Activated T-helper 2 cell treated with anti-CD3 and anti-CD28 coated beads, Interferon-gamma antibody, Interleukin-2, Interleukin-4, amounts not matched to agents 10 μg/mL and 5 μg/mL and 100 μg/mL, durations not matched to agents 14 hours and 24 hours and 36 hours (primary cell): ENCODE results near the gene PIP5K1B. TPM values are rescaled to one million over a fixed set of nuclear protein-coding genes. Genes with fewer than 3 reads are reported as not detected.

Experiments used
- DNase-seq: peaks from one replicate; pipeline ENCODE4 v3.0.0; 2021; ENCODE audit warnings: low spot score
- H3K27ac Mint-ChIP-seq: one replicate; pipeline ENCODE4 v1.8.0; 2021; ENCODE audit warnings: mixed read lengths
- H3K27me3 Mint-ChIP-seq: one replicate; pipeline ENCODE4 v1.8.0; 2021; ENCODE audit warnings: low read depth, mixed read lengths
- H3K36me3 Mint-ChIP-seq: one replicate; pipeline ENCODE4 v1.8.0; 2021; ENCODE audit warnings: low read depth, mixed read lengths
- H3K4me1 Mint-ChIP-seq: one replicate; pipeline ENCODE4 v1.8.0; 2021; ENCODE audit warnings: low read depth, mixed read lengths
- H3K4me3 Mint-ChIP-seq: one replicate; pipeline ENCODE4 v1.8.0; 2021; ENCODE audit warnings: low read depth, mild to moderate bottlenecking, moderate library complexity, mixed read lengths
- H3K9me3 Mint-ChIP-seq: one replicate; pipeline ENCODE4 v1.8.0; 2021; ENCODE audit warnings: mixed read lengths
- intact Hi-C: fragments of 100-400 bp; cut with micrococcal nuclease; formaldehyde crosslinking; loops from one replicate; pipeline ENCODE4 v1.15.1; 2023
- total RNA-seq: library from RNA; stranded (reverse); gene quantifications from 2 replicates; pipeline ENCODE4 v1.2.3, GENCODE V29; 2022

Gene PIP5K1B
- total RNA-seq, 1 donor from 2014 or later: 76.2 TPM

DNA sequence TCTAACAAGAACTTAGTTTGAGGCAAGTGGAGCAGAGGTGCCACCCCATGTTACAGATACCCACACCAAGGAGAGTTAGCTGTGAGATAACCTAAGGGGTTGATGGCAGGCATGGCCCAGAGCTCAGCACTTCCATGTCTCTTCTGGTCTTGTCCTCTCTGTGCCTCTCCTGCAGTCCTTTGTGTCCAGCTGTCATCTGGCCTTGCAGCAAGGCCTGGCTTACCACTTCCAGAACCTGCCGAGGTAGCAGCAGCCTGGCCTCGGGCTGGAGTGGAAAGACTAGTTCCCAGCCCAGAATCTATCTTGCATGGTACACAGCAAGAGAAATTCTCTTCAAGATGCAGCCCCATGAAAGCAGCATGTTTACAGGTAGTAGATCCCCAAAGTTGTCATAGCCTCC lies 41.5 kb downstream of the PIP5K1B start:
- Mint-ChIP-seq H3K36me3 (peaks cover 44% of the 10 kb centered on the region), H3K9me3 (no peaks in the 10 kb centered on the region), H3K27me3 (no peaks in the 10 kb centered on the region), H3K4me3 (no peak overlapping the region), H3K27ac (no peak overlapping the region), H3K4me1 (peaks cover 33% of the 10 kb centered on the region)
- DNase-seq: no peak
- intact Hi-C loops: no loop called here

DNA sequence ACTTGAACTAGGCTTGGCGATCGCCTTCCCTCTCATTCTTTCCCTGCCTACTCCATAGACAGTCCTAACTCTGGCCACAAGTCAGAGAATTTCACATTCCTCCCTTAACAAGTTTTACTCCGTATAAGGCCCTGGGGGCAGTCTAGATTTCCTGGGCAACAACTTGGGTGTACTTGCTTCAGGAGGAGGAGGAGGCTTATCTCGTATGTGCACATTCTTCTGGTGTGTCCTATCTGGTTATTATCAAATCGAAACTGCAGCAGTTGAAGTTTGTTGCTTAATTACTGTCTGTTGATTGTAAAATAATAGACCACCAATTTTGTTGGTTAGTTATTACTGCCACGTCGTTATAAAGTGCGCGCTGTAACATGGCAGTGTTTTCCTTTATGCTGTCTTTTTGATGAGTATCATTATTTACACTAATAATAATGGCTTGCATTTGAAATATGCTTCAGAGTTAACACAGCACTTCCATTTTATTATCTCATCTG lies 42.0 kb downstream of the PIP5K1B start:
- no peak overlapping the region for H3K27ac Mint-ChIP-seq
- intact Hi-C loops: no loop called here
- peaks cover 44% of the 10 kb centered on the region for H3K36me3 Mint-ChIP-seq
- H3K9me3 Mint-ChIP-seq: no peaks in the 10 kb centered on the region
- no peak for DNase-seq
- no peaks in the 10 kb centered on the region for H3K27me3 Mint-ChIP-seq
- H3K4me1 Mint-ChIP-seq: peaks cover 32% of the 10 kb centered on the region
- H3K4me3 Mint-ChIP-seq: no peak overlapping the region

DNA sequence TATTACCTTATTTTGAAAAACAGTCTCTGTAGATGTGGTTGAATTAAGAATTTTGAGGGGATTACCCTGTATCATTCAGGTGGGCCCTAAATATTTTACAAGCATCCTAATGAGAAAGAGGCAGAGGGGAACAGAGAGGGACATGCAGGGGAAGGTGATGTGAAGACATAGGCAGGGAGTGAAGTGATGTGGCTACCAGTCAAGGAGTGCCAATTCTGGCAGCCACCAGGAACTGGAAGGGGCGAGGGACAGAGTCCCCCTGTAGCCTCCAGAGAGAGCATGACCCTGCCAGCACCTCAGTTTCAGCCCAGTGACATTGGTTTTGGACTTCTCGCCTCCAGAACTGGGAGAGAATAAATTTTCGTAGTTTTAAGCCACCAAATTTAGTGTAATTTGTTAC lies 44.1 kb downstream of the PIP5K1B start:
- no peak for DNase-seq
- H3K9me3 Mint-ChIP-seq: no peaks in the 10 kb centered on the region
- H3K27ac Mint-ChIP-seq: no peak overlapping the region
- intact Hi-C loops: no loop called here
- H3K4me1 Mint-ChIP-seq: peaks cover 18% of the 10 kb centered on the region
- H3K27me3 Mint-ChIP-seq: no peaks in the 10 kb centered on the region
- H3K4me3 Mint-ChIP-seq: no peak overlapping the region
- peaks cover 27% of the 10 kb centered on the region for H3K36me3 Mint-ChIP-seq

DNA sequence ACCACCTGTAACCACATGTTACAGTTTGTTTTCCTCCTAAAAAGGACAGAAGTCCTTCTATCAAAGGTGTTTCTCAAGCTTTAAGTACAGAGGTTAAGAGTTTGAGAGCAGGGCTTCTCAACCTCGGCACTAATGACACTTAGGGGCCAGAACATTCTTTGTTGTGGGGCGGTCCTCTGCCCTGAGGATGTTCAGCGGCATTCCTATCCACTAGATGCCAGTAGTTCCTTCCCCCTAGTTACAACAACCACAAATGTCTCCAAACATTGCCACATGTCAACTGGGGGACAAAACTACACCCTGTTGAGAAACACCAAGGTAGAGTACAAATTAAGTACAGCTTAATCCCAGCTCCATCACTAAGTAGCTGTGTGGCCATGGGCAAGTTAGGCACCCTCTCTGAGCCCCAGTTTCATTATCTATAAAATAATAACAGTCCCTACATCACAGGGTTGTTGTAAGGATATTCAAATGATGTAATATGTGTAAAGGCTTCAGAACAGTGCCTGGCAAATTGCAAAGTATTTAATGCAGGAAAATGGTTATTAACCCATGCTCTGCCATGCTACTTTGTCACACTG lies 44.6 kb downstream of the PIP5K1B start:
- Mint-ChIP-seq H3K27ac (no peak overlapping the region), H3K27me3 (no peaks in the 10 kb centered on the region), H3K4me1 (peaks cover 15% of the 10 kb centered on the region), H3K36me3 (peaks cover 25% of the 10 kb centered on the region), H3K4me3 (no peak overlapping the region), H3K9me3 (no peaks in the 10 kb centered on the region)
- intact Hi-C loops: no loop called here
- DNase-seq: no peak

DNA sequence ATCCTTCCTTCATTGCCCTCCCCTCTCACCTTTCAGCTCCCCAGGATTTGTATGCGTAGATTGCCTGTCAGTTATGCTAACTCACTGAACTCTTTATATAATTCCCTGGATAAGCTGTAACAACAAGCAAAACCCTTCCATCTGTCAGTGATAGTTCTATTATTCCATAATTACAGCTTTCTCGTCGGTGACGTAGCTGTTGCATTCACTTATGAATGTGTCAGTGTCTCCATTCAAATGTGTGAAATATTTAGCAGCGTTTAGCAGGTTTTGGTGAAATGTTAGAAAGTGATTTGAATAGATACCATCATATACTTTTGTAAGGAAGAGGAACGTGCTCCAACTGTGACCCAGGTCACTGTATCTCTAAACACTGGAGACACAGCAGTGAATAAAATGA lies 45.2 kb downstream of the PIP5K1B start:
- intact Hi-C loops: no loop called here
- H3K9me3 Mint-ChIP-seq: no peaks in the 10 kb centered on the region
- H3K4me1 Mint-ChIP-seq: peaks cover 17% of the 10 kb centered on the region
- H3K36me3 Mint-ChIP-seq: peaks cover 27% of the 10 kb centered on the region
- H3K27me3 Mint-ChIP-seq: no peaks in the 10 kb centered on the region
- no peak overlapping the region for H3K4me3 Mint-ChIP-seq
- no peak for DNase-seq
- H3K27ac Mint-ChIP-seq: no peak overlapping the region

DNA sequence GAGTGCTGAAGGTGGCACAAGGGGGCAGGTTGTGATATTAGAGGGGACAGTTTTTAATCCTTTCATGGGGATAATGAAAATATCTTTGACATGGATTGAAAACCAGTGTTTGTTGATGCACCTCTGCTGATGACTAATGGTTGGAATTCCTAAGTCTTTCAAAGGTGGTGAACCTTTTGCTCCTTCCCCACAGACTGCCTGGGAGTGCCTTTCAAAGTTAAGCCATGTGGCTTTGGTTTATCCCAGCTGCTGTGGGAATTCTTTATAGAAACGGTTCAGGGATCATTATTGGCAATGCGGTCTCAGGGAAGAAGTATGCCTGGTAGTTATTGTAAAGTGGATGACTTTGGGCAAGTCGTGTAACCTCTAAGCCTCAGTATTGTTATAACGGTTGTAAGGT lies 45.7 kb downstream of the PIP5K1B start:
- Mint-ChIP-seq H3K9me3 (no peaks in the 10 kb centered on the region), H3K27me3 (no peaks in the 10 kb centered on the region), H3K36me3 (peaks cover 21% of the 10 kb centered on the region), H3K27ac (no peak overlapping the region), H3K4me3 (no peak overlapping the region), H3K4me1 (peaks cover 17% of the 10 kb centered on the region)
- intact Hi-C loops: no loop called here
- no peak for DNase-seq

DNA sequence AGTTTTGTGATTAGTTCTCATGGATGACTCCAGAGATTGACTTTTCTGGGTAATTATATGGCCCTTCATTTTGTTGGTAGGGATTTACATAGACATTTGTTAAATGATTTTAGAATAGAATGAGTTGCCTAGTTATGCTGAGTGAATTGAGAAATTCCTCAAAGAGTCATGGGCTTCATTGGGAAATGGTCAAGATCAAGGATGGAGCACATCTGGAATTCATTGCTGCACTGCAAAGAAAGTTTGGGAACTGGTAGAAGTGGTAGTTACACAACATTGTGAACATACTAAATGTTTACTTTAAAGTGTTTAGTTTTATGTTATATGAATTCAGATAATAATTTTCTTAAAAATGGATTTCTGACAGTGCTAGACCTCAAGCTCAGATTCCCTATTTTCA lies 46.5 kb downstream of the PIP5K1B start:
- Mint-ChIP-seq H3K27me3 (no peaks in the 10 kb centered on the region), H3K4me1 (peaks cover 13% of the 10 kb centered on the region), H3K36me3 (peaks cover 17% of the 10 kb centered on the region), H3K4me3 (no peak overlapping the region), H3K27ac (no peak overlapping the region), H3K9me3 (no peaks in the 10 kb centered on the region)
- DNase-seq: no peak
- intact Hi-C loops: no loop called here

DNA sequence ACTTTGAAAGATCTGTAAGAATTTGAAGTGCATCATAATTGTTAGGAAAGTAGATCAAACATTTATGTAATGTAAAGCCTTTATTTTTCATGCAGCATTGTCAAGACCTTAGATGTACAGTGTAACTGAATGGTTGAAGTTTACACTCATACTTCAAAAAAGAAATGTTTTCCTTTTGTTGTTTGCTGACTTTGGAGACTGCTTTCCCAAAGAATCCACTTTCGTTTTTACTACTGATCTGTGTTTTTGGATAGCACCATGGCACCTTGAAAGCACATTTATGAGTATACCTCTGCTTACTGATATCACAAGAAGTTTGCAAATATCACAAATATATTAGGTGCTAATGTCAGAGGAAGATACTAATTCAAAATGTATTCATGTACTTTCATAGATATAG lies 50.0 kb downstream of the PIP5K1B start:
- Mint-ChIP-seq H3K9me3 (peaks cover 13% of the 10 kb centered on the region), H3K27ac (no peak overlapping the region), H3K4me1 (peaks cover 10% of the 10 kb centered on the region), H3K27me3 (peaks cover 3% of the 10 kb centered on the region), H3K36me3 (peaks cover 23% of the 10 kb centered on the region), H3K4me3 (no peak overlapping the region)
- intact Hi-C loops: no loop called here
- DNase-seq: no peak

DNA sequence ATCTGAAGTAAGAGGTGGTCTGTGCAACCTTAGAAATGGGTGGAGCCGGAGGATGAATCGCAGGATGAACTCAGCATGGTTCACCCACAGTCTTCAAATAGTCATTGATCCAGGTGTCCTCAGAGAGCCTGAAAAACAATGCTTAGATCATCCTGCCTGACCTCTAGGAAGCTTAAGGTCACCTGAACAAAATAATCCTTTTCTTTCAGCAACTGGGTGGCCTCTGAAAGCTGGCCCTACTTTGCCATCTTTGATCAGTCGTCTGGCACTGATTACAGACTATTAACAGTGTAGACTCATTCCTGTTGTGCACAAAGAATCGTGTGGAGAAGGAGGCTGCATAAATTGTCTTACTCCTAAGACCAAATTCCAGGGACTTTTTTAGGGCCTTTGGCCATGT lies 50.7 kb downstream of the PIP5K1B start:
- Mint-ChIP-seq H3K9me3 (peaks cover 13% of the 10 kb centered on the region), H3K4me3 (no peak overlapping the region), H3K27me3 (peaks cover 3% of the 10 kb centered on the region), H3K36me3 (peaks cover 22% of the 10 kb centered on the region), H3K4me1 (peaks cover 11% of the 10 kb centered on the region), H3K27ac (no peak overlapping the region)
- intact Hi-C loops: no loop called here
- no peak for DNase-seq

DNA sequence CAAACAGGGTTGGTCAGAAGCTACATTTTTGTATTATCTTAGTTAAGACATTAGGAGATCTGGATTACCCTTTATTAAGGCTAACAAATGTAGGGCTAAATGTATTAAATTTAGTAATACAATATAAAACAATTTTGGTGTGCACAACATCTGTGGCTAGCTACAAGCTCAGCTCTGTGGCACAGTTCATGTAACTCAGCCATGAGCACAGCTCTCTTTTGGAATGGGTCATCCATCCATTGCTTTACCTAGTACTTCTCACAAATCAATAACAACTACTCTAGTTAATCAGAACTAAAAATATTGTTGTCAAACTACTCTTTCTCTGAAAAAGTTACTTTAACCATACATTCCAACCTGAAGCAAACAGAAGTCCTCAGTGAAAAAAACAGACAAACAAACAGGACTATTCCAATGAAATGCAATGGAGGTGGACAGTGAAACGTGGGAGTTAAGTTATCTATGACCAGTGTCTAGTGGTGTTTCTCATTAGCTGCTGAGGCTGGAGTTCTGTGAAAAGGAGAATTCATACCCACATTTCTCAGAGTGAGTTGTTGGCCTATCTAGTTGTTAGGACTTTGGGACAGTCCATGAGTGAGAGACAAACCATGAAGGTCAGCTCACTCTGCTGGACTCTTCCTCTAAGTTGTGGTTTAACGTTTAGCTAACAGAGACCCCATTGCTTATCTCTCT lies 55.1 kb downstream of the PIP5K1B start:
- Mint-ChIP-seq H3K4me1 (peaks cover 31% of the 10 kb centered on the region), H3K36me3 (peaks cover 21% of the 10 kb centered on the region), H3K27ac (no peak overlapping the region), H3K27me3 (peaks cover 3% of the 10 kb centered on the region), H3K4me3 (no peak overlapping the region), H3K9me3 (peaks cover 13% of the 10 kb centered on the region)
- intact Hi-C loops: loop anchor here (5.0 kb wide), 5 partner anchors 42 to 178 kb away; no protein-coding TSS in a partner anchor
- no peak for DNase-seq

DNA sequence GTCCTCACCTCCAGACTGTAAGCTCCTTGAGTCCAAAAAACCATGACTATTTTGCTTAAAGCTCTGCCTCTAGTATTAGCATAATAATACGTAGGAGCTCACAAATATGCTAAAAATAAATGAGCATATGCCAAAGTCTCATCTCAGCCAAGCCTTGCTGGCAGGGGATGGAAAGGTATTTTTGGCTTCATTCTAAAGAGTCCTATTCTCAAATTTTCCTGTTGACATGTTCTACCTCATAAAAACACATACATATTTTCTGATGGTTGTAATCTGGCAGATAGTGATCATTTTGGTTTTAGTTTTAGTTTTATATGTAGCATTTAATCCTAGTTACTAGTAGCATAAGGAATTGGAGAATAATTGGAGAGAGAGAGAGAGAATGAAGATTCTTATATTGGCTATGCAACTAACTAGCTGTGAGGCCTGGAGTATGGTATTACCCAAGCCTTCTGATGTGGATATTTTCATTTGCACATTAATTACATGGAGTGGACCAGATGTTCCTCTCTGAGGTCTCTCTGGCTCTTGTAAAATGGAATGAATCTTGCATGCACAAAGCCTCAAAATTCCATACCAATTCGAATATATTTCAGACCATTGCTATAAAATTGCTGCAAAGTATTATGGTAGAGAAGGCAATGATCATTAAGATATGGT lies 55.8 kb downstream of the PIP5K1B start:
- no peak overlapping the region for H3K4me3 Mint-ChIP-seq
- peaks cover 3% of the 10 kb centered on the region for H3K27me3 Mint-ChIP-seq
- H3K27ac Mint-ChIP-seq: no peak overlapping the region
- peaks cover 30% of the 10 kb centered on the region for H3K4me1 Mint-ChIP-seq
- no peak for DNase-seq
- peaks cover 13% of the 10 kb centered on the region for H3K9me3 Mint-ChIP-seq
- intact Hi-C loops: loop anchor here (5.0 kb wide), 5 partner anchors 41 to 179 kb away; no protein-coding TSS in a partner anchor
- peaks cover 24% of the 10 kb centered on the region for H3K36me3 Mint-ChIP-seq

DNA sequence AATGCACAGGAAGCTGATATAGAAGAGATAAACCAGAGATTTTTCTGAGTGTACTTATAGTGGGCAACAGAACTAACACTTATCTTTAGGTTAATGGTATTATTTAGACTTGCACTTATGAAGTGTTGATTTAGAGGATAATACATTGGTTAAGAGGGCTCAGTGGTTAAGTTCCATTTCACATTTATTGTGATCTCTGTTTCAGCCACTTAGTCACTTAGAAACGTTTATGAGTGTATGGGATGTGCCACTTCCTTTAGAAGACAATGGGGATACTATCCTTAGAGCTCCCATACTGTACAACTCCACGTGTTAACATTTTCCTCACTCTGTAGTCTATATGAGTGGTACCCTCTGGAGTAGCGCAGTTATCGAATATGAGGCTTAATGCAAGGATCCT lies 57.5 kb downstream of the PIP5K1B start:
- intact Hi-C loops: loop anchor here (2.0 to 5.0 kb wide), 6 partner anchors 16 to 180 kb away; no protein-coding TSS in a partner anchor
- Mint-ChIP-seq H3K9me3 (peaks cover 13% of the 10 kb centered on the region), H3K27ac (no peak overlapping the region), H3K4me3 (no peak overlapping the region), H3K4me1 (peaks cover 30% of the 10 kb centered on the region), H3K36me3 (peaks cover 26% of the 10 kb centered on the region), H3K27me3 (peaks cover 3% of the 10 kb centered on the region)
- no peak for DNase-seq

DNA sequence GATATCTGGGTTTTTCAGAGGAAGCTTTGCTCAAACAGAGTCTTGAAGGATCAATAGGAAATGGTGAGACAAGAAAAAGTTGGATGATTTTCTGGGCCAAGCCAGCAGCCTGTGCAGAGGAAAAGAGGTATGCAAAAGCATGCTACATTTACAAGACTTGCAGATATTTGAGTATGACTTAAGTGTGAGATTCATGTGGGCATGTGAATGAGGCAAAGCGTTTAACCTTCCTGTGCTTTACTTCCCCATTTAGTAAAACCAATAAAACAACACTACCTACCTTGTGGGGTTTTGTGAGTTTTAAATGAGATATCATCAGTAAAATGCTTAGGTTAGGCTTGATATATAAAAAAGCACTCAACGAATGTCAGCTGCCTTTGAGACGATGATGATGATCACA lies 58.1 kb downstream of the PIP5K1B start:
- Mint-ChIP-seq H3K4me3 (no peak overlapping the region), H3K36me3 (peaks cover 21% of the 10 kb centered on the region), H3K9me3 (peaks cover 9% of the 10 kb centered on the region), H3K27ac (no peak overlapping the region), H3K4me1 (peaks cover 30% of the 10 kb centered on the region), H3K27me3 (peaks cover 3% of the 10 kb centered on the region)
- no peak for DNase-seq
- intact Hi-C loops: loop anchor here (2.0 to 5.0 kb wide), 6 partner anchors 16 to 181 kb away; no protein-coding TSS in a partner anchor
